Measurements from ENCODE around the gene PDE4D.

- TF ChIP-seq CTCF (IDR thresholded peaks at IDR 0.05) (no peak), ZFX (IDR thresholded peaks at IDR 0.05; ENCODE audit: borderline replicate concordance) (no peak)
Observed at GRCh38 chr5:59021837-59022514, 871.5 kb downstream of the PDE4D start.

Data from 22Rv1 (cell line).